Stimulated activated CD4-positive, alpha-beta T cell treated with anti-CD3 and anti-CD28 coated beads, Interleukin-2, amount 100 ng/mL, for 48 hours (primary cell): ENCODE data around the gene BCAS3.
"Not testable (repeated sequence)": the region's sequence is repeated elsewhere in the genome, so short reads cannot be mapped to it uniquely, and the experiment has no call there.

Source experiments
- DNase-seq, 2 donors: peaks; one replicate each; pipeline ENCODE4 v3.0.0-alpha.2; 2020

The BCAS3 gene

DNA sequence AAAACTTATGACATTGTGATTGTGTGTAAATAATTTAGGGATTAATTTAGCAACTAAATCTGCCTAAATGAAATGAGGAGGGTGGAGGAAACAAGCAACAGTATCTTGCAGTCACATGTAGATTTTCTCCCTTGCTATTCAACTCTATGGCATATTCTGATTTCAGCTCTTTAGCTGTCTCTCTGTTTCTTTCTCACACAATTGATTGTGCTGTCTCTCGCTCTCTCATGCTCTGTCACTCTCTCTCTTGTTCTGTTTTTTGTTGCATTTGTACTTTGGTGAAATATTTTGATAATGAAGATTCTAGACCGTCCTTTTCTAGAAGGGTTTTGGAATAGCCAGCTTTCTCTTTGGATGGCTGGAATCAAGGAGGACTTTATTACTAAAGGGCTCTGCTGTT lies 70.6 kb downstream of the BCAS3 start:
- DNase-seq: no peak

DNA sequence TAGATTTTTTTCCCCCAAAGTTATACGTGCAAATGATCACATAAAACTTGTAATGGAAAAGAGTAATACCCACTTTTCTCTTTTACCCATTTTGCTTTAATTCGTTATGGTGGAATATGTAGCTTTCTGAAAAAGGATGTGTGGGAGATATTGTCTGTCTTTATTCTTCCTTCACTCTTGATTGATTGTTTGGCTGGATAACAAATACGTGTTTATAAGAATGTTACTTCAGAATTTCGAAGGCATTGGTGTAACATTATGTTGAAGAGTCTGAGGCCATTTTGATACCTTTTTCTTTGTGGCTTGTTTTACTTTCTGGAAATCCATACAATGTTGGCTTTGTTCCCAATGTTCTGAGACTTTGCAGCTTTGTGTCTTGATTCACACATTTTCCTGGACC lies 71.4 kb downstream of the BCAS3 start:
- DNase-seq: no peak

DNA sequence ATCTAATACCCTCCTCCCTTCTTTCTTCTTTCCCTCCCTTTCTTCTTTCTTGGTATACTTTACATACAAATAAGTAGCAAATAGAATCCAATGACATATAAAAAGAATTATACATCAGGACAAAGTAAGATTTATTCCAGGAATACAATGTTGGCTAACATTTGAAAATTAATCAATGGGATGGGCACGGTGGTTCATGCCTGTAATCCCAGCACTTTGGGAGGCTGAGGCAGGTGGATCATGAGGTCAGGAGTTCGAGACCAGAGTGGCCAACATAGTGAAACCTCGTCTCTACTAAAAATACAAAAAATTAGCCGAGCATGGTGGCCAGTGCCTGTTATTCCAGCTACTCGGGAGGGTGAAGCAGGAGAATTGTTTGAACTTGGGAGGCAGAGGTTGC lies 72.1 kb downstream of the BCAS3 start:
- DNase-seq: no peak

DNA sequence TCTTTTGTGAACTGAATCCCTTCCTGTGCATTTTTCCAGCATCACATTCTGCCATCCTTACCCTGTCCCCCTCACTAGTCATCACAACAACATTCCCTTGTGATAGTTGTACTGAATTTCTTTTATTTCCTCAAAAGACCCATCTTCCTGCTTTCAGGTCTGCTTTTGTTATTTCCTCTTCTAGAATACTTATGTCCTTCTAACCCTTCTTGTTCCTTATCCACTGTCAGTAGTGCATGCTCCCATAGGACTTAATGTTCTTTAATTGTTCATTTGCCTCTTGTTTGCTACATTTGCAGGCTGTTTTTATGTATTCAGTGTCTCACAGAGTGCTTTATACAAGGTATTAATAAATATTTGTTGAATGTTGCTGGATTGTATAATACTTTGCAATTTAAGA lies 73.0 kb downstream of the BCAS3 start:
- no peak for DNase-seq

DNA sequence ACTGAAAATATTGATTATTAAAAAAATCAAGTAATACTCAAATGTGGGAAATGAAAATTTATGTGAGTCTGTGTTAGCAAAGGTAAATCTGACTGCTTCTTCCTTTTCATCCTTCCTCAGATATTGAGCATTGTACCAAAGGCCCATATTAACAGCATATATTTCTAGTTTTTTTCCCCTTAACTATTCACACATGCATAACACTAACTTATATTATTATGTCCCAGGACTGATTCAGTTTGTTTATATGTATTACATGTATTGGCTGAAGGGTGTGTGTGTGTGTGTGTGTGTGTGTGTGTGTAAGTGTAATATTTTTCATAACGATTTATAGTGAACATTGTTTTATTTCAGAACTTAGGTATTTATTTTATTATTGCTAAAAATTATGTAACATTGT lies 74.2 kb downstream of the BCAS3 start:
- DNase-seq: no peak

DNA sequence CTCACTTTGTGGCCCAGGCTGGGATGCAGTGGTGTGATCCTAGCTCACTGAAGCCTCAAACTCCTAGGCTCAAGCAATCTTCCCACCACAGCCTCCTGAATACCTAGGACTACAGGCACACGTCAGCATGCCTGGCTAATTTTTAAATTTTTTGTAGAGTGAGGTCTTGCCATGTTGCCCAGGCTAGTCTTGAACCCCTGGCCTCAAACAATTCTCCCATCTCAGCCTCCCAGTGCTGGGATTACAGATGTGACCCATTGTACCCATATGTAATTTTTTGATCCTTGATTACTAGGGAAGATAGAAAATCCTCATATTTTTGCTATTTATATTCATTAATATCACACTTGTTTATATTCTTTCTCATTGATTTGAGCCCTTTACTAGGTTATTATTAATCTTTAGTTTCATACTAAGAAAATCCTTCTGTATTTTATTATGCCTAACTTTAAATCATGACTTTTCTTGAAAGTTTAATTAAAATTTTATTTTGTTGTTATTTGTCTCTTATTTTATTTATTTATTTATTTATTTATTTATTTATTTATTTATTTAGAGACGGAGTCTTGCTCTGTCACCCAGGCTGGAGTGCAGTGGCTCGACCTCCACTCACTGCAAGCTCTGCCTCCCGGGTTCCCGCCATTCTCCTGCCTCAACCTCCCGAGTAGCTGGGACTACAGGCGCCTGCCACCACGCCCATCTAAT lies 75.4 kb downstream of the BCAS3 start:
- no peak for DNase-seq

DNA sequence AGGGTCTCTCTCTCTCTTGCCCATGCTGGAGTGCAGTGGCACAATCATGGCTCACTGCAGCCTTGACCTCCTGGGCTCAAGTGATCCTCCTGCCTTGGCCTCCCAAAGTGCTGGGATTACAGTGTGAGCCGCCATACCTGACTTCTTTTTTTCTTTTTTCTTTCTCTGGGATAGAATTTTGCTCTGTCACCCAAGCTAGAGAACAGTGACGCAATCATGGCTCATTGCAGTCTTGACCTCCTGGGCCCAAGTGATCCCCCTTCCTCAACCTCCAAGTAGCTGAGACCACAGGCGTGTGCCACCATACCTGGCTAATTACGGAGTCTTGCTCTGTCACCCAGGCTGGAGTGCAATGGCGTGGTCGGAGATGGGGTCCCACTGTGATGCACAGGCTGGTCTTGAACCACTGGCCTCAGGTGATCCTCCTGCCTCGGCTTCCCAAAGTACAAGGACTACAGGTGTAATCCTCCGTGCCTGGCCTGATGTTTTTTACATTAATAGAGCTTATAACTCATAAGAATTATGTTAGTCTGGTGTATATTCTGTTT lies 76.5 kb downstream of the BCAS3 start:
- DNase-seq: no peak

DNA sequence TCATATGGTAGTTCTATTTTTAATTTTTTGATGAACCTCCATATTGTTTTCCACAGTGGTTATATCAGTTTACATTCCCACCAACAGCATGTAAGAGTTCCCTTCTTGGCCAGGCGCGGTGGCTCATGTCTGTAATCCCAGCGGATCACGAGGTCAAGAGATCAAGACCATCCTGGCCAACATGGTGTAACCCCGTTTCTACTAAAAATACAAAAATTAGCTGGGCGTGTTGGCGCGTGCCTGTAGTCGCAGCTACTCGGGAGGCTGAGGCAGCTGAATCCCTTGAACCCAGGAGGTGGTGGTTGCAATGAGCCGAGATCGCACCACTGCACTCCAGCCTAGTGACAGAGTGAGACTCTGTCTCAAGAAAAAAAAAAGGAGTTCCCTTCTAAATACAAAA lies 79.1 kb downstream of the BCAS3 start:
- not testable (repeated sequence) for DNase-seq

DNA sequence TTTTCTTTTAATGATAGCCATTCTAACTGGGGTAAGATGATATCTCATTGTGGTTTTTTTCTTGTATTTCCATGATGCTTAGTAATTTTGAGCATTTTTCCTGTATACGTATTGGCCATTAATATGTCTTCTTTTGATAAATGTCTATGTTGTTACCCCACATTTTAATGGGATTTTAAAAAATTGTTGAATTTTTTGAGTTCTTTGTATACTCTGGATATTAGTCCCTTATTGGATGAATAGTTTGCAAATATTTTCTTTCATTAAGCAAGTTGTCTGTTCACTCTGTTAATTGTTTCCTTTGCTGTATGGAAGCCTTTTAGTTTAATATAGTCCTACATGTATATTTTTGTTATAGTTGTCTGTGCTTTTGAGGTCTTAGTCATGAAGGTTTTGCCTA lies 79.8 kb downstream of the BCAS3 start:
- DNase-seq: no peak

DNA sequence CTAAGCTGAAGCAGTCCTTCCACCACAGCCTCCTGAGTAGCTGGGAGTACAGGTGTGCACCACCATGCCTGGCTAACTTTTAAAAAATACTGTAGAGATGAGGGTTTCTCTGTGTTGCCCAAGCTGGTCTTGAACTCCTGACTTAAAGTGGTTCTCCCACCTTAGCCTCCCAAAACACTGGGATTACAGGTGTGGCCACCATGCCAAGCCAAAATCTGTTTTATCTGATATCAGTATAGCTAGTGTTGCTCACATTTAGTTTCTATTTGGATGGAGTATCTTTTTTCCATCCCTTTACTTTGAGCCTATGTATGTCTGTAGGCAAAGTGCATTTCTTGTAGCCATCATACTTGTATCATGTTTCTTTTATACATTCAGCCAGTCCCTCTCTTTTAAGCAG lies 82.1 kb downstream of the BCAS3 start:
- DNase-seq: no peak

DNA sequence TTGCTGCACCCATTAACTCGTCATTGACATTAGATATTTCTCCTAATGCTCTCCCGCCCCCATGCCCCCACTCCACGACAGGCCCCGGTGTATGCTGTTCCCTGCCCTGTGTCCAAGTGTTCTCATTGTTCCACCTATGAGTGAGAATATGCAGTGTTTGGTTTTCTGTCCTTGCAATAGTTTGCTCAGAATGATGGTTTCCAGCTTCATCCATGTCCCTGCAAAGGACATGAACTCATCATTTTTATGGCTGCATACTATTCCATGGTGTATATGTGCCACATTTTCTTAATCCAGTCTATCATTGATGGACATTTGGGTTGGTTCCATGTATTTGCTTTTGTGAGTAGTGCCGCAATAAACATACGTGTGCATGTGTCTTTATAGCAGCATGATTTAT lies 83.7 kb downstream of the BCAS3 start:
- not testable (repeated sequence) for DNase-seq

DNA sequence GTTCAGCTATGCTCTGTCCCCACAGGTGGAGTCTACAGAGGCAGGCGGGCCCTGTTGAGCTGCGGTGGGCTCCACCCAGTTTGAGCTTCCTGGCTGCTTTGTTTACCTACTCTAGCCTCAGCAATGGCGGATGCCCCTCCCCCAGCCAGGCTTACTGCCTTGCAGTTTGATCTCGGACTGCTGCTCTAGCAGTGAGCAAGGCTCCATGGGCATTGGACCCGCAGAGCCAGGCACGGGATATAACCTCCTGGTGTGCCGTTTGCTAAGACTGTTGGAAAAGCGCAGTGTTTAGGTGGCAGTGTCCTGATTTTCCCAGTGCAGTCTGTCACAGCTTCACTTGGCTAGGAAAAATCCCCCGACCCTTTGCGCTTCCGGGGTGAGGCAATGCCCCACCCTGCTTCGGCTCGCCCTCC lies 89.1 kb downstream of the BCAS3 start:
- no peak for DNase-seq

DNA sequence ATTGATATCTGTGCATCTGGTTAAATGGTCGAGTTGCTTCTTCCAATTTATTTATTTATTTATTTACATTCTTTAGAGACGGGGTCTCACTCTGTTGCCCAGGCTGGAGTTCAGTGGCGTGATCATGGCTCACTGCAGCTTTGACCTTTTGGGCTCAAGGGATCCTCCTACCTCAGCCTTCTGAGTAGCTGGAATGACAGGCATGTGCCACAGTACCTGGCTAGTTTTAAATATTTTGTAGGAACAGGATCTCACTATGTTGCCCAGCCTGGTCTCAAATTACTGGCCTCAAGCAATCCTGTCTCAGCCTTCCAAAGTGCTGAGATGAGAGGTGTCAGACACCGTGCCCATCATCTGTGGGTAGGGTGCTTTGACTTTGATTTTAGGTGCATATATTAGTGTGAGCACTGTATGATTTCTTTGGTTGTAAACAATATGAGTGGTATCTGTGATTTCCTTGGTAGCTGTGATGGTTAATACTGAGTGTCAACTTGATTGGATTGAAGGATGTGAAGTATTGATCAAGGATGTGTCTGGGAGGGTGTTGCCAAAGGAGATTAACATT lies 90.2 kb downstream of the BCAS3 start:
- DNase-seq: no peak

DNA sequence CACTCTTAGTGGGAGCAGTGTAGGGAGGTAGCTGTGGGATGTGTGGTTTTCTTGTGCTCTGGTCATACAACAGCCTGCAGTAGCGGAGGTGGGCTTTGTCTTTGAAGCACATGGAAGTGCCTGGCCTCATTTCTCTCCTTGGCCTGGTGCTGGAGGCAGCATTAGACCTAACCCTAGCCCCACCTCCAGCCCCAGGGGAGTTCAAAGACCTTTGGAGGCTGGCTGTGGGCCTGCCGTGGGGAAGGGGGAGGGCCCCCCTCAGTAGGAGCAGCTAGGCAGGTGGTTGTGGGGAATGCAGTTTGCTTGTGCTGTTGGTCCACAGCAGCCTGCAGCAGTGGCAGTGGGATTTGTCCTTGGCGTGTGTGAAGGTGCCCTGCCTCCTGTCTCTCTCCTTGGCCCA lies 91.7 kb downstream of the BCAS3 start:
- DNase-seq: no peak

DNA sequence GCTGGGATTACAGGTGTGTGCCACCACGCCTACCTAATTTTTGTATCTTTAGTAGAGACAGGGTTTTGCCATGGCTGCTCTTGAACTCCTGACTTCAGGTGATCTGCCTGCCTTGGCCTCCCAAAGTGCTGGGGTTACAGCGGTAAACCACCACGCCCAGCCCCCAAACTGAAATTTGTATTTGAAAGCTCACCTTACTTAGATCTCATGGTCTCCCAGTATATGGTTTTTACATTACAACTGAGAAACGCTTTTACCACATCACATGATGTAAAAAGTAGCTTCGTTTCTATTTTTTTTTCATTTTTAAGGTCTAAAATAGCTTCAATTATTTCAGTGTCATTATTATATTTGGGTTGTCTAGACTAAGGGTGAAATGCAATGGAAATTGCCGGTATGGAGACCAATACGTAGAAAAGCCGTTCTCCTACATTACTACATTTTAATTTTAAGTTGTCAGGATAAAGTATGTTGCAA lies 93.3 kb downstream of the BCAS3 start:
- DNase-seq: no peak

DNA sequence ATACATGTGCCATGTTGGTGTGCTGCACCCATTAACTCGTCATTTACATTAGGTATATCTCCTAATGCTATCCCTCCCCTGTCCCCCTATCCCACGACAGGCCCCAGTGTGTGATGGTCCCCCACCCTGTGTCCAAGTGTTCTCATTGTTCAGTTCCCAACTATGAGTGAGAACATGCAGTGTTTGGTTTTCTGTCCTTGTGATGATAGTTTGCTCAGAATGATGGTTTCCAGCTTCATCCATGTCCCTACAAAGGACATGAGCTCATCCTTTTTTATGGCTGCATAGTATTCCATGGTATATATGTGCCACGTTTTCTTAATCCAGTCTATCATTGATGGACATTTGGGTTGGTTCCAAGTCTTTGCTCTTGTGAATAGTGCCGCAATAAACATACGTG lies 94.0 kb downstream of the BCAS3 start:
- DNase-seq: not testable (repeated sequence)

DNA sequence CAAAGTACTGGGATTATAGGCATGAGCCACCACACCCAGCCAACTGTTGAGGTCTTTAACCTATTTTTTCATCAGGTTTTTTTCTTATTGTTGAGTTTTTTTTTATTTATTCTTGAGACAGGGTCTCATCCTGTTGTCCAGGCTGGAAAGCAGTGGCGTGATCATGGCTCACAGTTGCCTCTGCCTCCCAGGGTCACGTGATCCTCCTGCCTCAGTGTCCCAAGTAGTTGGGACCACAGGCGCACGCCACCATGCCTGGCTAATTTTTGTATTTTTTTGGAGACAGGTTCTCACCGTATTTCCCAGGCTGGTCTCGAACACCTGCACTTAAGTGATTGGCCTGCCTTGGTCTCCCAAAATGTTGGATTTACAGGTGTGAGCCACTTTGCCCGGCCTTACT lies 95.9 kb downstream of the BCAS3 start:
- no peak for DNase-seq

DNA sequence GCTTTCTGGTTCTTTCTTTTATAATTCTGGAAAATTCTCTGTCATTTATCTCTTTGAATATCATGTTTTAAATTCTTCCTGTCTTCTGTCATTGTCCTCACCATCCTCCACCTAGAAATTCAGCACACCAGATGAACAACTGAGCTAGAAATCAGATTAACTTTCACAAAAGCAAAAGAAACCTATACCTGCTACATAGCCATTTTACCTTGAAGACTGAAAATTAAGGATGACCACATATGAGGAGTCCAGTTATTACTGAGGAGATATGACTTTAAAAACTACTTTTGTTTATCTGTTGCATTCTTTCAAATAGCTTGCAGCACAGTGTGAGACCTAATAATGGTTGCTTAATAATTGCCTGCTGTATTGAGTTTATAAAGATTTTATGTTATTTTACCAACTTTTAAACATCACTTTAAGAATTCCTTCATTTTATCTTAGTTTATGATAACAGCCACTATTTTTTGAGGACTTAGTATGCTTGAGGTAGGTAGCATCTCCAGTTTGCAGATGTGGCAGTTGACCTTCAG lies 104.3 kb downstream of the BCAS3 start:
- no peak for DNase-seq

DNA sequence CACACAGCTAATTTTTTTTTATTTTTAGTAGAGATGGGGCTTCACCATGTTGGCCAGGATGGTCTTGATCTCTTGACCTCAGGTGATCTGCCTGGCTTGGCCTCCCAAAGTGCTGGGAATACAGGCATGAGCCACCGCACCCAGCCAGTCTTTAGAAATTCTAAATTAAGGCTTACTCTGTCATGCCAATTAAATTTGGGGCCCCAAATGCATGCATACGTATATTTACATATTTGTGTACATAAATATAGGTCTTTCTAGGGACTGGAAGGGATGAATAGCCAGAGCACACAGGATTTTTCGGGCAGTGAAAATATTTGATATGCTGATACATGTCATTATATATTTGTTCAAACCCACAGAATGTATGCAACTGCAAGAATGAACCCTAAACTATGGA lies 105.1 kb downstream of the BCAS3 start:
- no peak for DNase-seq

DNA sequence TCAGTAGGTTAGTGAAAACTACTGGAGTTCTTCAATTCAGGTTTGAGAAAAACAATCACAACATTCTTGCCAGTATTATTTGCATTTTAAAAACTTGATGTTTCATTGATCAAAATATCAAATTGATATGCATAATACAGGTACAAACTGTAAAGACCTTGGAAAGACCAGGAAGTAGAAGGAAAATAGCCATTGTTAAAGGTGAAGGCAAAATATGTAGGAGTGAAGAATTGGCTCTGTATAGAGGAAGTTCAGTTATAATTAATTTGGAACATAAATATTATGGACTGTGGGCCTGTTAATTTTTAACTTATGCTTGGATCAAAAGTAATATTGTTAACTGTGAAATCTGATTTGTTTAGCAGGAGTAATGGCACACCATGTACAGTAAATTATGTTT lies 112.6 kb downstream of the BCAS3 start:
- no peak for DNase-seq

DNA sequence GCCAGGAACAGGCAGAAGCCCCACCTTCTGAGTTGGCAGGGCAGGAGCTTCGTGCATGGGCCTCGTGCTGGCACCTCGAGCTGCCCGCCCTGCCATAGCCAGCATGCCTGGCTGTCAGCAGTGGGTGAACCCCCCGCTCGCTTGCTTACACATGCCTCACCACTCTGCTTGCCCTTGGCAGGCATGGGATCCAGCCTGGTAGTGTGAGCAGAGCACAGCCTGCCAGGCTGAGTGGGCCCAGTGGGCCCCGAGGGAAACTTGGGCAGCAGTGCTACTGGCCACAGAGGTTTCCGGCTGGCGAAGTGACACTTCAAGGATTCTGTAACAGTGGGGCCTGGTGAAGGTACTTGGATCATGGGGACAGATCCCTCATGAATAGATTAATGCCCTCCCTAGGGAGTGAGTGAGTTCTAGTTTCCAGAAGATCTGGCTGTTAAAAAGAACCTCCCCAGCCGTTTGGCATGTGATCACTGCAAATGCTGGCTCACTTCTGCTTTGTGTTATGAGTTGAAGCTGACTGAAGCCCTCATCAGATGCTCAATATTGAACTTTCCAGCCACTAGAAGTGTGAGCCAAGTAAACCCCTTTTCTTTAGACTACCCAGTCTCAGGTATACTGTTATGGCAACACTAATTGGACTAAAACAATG lies 114.7 kb downstream of the BCAS3 start:
- DNase-seq: no peak

DNA sequence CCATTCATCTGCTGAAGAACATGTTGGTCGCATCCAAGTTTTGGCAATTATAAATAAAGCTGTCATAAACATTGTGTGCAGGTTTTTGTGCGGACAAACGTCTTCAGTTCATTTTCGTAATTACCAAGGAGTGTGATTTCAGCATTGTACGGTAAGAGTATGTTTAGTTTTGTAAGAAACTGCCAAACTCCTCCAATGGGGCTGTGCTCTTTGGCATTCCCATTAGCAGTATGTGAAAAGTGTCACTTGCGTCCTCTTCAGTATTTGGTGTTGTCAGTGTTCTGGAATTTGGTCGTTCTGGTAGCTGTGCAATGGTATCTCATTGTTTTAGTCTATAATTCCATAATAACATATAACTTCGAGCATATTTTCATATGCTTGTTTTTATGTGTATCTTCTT lies 120.9 kb downstream of the BCAS3 start:
- DNase-seq: no peak

DNA sequence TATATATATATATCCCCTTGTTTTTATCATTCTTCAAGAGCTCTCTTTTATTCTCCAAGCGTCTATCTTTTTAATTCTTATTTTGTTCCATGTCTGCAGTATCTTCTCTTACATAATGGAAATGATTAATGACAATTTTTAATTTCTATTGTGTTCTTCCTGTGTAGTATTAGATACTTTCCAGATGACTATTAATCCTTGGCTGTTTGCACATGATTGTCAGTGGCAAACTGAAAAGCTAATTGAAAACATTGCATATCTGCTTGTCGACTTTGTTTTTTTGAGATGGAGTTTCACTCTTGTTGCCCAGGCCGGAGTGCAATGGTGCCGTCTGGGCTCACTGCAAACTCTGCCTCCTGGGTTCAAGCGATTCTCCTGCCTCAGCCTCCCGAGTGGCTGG lies 124.7 kb downstream of the BCAS3 start:
- DNase-seq: no peak

DNA sequence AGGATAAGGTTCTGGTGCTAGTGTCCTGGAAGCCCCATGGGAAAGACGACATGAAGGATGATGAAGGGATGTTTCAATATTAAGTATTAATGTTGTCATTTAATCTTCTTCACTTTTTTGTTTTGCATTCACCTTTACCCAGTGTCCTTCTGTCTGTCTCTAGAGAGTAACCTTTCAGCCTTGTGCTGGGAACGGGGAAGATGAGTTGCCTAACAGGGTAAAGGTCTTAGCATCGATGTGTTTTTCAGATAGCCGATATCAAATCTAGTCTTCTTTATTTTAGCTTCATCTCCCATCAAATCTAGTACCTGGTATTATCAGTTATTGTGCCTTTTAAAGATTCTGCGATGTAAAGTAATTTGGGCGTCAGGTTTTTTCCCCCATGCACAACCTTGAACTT lies 125.4 kb downstream of the BCAS3 start:
- DNase-seq: no peak
